HT1080 (cell line): ENCODE data around the gene TTC7B. TPM values are rescaled to one million over a fixed set of nuclear protein-coding genes. Genes with fewer than 3 reads are reported as not detected.

Source experiments
- DNase-seq: peaks from one replicate; pipeline ENCODE4 v3.0.0-alpha.2; 2015; ENCODE audit warnings: low read depth
- total RNA-seq: library from RNA; depleted of rRNA; stranded (reverse); fragments of >200 nt; shearing (Covaris generic); gene quantifications from 2 replicates; pipeline ENCODE4 v1.2.3, GENCODE V29; 2014

Gene TTC7B
- total RNA-seq, 1 experiment from 2014 or later: 44.8 TPM

DNA sequence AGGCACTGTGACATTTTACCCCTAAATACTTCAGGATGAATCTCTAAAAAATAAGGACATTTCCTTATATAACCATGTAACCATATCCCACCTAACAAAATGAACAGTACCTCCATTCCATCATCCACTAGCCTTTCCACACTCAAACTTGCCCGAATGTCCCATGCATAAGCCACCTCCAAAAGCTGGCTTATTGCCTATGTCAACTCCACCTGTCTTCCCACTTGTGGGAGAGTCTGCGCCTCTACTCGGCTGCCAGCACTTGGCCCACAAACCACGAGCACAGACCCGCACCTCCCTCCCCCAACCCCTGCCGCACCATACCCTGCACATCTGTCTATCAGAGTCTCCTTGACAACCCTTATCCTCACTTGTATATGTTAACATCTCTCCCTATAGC, 253.6 kb downstream of the TTC7B start:
- DNase-seq: no peak

DNA sequence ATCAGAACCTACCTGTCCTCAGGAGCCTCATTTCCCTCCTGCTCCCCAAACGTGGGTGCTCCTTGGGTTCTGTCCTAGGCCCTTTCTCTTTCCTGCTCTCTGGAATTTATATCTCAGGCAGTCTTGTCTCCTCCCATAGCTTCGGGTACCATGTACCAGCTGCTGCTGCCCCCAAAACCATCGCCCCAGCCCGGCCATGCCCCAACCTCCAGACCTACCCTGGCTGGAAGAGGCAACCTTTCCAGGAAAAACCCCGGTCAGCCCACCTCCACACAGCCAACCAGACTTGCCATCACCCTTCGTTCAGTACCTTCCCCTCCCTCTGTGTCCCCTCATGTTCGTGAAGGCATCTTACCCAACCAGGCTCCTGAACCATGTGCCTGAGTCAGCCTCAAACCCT, 254.3 kb downstream of the TTC7B start:
- no peak for DNase-seq

DNA sequence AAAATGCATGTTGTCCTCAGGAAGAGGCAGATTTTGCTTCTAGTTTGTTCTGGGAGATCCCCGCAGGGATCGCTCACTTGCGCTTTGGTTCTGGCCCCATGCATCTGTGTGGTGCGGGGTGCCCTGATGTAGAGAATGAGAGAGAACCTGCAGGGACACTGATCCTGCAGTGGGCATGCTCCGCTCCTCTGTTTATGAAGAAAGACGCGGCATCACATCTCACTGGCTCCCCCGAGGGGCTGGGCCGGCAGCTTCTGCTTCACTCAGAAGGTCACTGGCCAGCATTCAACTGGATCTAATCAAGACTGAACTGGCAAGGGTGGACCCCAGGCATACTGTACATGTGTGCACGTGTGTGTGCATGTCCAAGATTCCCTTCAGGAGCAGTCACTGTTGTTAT, 255.2 kb downstream of the TTC7B start:
- DNase-seq: no peak

DNA sequence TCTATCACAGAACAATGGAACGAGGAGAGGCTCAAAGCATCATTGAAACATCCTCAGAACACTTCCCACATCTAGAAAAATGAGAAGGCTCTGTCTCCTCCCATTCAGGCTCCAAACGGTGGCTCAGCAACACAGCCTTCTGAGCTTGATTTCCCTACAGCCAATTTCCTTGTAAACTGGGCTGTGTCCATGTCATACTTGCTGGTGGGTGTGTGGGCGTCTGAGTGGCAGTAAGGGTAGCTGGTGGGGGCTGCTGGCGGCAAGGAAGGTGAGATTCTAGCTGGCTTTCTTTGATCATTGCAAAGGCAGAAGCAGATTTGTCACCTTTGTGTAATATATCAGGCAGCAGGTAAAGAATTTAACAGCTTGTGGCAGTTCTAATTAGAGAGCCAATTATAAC, 255.7 kb downstream of the TTC7B start:
- DNase-seq: no peak

DNA sequence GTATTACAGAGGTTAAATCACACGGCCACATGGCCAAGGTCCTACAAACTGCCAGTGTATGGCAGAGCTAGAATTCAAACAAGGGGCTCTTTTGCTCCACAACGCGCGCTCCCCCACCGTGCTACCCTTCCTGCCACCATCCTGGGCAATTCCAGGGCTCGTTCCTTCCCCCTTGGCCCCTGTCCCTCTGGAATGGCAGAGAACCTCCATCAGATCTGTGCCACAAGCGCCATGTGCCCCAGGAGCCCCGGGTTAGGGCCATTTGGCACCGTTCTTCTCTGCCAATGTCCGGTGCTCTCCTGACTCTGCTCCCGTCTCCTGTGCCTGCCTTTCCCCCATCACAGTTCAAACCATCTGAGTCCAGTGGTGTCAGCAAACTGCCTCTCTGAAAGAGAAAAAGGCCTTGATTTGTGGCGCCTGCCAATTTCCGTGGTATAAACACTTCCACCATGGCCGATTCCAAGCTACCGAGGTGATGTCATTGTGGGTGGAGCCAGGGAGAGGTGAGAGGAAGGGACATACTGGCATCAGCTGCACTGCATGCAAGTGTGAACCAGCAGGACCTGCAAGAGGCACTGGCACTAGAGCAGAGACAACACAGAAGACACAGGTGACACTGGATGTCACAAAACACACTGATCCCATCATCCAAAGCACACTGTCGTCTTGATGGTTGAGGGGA, 256.3 kb downstream of the TTC7B start:
- no peak for DNase-seq

DNA sequence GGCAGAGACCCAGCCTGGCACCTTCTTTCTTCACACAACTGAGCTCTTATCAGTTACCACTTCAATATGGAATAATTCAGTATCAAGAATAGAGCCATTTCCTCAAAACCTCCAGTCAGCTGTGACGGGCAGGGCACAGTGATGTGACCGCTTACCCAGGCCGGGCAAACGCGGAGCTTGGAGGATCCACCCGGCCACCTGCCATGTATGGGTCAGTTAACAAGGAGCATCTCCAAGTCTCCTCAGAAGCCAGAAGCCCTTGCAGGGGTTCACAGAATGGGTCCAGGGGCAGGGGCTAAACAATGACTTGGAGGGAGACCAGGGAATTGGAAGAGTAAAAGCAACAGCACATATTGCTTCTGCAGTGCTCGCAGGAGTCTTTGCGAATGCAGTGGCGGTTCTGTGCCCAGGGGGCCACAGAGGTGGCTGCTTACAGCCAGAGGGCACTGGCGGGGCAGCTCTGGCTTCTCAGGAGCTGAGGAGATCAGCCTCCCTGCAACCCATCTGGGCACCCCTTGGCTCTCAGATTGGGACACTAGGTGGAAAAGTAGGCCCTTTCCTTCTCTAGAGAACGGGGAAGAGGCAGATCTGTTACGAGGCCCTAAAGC, 257.1 kb downstream of the TTC7B start:
- no peak for DNase-seq

DNA sequence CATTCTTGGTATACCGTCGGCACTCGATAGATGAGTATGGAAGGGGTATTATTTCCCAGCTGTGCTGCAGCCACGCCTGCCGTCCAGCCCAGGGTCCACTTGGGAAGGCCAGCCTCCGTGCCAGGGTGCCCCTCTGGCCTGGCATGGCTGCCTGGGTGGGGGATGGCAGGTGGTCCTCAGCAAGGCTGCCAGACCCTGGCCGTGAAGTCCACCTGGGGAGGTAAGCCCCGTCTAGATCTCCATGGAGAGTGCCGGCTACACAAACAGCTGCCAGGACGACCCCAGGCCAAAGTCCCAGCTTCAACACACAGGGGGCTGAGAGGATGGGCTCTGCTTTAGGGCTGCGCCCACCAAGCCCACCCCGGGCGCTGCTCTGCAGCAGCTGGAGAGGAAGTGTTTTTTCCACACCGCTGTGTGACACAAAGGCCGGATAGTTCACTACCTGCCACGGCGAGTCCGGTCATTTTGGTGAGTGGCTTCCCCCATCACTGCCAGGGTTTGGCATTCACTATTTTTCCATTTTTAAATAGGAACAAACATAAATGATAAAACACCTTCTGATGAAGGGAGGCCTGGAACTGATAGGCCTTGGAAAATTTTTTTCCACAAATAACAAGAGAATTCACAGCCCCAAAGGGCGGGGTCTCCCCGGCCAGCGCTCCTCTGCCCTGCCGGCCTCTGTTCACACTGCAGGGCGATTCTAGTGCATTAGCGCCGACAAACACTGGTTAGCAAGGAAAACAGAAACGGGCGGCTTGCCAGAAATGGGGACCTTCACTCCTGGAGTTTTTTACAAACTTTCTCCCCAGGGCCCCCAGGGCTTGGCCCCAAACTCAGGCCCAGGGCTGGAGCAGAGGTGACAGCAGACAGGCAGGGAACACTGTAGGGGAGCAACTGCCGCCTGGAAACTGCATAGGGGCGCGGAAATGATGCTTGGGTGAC, 257.9 kb downstream of the TTC7B start:
- DNase-seq: no peak

DNA sequence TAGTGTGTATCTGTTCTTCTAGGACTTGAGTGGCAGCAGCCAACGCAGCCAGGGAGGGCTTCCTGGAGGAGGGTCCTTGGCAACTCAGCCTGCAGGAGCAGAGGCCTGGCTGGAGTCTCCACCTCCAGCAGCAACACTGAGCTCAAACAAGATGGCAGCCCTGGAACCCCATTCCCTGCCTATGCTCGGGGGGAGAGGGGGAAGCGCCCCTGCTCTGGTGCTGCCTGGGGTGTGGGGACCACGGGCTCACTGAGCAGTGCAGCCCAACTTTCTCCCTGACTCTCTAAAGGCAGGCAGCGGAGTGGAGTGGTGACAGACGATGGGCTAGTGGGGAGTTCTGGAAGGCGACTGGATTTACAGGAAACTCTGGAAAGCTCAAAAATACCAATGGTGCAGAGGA, 258.7 kb downstream of the TTC7B start:
- no peak for DNase-seq

DNA sequence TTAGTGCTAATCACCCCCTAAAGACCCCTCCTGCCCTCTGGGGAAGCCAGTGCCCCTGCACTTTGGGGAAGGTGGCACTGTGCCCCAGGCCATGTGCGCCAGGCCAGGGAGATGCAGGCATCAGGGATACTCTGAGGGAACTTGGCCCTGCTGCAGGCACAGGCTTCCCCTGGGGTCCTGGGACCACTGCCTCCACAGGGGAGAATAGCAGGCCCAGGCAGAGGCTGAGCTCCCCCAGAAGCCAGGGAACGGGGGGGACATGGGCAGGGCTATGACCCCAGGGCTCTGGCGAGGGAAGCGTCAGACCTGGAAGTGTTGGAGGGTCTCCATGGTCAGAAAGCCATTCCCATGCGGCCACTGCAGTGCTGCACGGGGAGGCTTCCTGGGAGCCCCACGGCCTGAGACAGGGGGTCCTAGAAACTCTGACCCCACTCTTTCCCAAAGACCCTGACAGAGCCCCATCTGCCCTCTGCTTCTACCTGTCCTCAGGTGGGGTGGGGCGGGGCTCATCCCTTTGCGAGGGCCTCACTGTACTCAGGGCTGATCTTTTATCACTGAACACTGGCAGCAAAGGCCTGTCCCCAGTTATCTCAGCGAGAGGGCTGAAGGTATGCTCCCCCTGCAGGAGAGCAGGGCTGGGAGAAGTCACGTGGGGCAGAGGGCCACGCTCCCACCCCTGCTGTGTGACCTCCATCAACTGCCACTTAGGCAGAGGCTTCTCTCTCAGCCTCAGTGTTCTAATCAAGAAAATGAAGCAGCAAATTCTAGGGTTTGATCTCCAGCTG, 259.4 kb downstream of the TTC7B start:
- no peak for DNase-seq

DNA sequence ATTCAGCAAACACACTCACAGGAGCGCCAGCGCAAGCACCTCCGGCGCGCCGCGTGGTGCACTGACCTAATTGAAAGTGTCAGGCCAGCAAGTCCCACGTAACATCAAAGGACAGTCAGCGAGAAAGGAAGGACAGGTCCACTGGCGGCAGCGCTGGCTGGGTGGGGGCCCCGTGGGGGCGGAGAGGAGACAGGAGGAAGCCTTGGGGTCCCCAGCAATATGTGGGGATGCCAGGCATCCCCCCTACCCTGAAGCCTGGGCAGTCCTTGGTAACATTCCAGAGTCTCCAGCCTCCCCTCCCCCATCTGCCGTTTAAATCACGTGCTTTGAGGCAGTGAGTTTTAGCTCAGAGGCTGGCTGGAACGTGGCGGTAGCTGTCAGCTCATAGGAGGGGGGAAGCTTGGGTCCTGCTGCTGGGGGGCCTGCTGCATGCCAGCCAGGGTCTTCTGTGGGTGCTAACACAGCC, 260.2 kb downstream of the TTC7B start:
- DNase-seq: no peak

DNA sequence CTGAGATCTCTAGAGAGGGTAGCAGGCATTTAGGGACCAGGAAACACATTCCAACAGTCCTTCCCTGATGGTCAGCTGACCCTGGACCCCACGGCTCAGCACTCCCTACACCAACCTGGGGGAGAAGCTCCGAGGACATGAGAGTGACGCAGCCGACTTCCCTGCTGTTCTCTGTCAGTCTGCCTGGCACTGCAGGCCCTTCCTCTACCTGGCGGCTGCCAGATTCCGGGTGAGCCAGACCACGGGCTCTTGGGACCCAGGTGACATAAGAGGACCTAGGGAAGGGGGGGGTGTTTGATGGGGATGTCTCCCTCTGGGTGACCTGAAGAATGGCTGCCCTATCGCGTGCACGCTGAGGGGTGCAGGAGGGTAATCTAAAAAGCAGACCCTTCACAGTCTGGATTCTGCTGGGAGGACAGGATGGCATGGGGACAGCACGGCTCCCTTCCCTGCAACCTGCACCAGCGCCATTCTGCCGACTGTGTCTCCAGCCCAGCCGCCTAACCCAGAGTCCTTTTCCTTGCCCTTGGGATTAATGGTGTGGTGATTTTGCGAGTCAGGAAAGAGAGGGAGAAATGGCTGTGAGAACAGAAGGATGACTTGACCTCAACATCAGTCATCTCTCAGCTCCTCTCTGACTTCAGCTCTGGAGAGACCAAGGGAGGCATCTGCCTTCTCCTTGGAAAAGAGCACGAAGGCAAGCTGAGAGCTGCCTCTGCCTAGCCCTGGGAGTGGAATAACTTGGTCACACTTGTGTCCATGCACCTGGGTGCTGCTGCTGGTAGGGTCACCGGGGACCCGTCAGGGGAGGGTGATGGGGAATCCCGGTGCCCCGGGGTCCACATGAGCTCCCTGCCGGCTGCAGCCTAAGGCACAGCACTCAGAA, 260.9 kb downstream of the TTC7B start:
- DNase-seq: no peak

DNA sequence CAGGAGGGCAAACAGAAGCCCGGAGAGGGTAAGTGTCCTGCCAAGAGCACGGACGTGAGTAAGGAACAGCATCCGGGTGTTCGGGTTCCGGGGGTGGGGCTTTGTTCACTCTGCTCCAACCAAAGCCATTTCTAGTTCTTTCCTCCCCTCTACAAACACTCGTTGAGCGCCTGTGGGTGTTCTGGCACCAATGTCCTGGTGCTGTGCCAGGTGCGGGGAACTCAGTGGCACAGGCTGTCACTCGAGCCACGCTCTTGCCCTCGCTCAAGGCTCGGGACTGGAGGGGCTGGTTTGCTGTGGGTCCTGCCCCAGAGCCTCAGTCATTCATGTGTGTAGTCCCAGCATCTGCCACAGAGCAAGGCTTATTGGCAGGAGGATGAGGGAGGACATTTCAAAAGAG, 261.9 kb downstream of the TTC7B start:
- DNase-seq: no peak

DNA sequence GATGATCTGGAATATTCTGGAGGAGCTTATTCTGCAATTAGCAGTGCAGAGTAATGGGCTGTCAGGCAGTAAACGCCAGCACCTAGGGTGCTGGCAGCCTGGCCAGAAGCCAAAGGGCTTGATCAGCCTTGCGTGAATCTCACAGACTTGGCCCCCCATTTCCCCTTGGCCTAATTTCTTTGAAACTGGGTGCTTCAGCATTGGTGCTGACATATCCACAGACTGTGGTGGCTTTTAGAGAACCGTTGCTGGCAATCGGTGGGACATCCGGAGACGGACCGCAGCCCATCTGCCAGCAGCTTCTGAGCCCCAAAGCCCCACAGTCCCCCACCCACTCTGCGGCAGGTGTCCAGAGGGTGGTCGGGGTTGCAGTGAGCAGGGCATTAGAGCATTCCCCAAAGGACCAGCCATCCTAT, 262.3 kb downstream of the TTC7B start:
- DNase-seq: no peak

DNA sequence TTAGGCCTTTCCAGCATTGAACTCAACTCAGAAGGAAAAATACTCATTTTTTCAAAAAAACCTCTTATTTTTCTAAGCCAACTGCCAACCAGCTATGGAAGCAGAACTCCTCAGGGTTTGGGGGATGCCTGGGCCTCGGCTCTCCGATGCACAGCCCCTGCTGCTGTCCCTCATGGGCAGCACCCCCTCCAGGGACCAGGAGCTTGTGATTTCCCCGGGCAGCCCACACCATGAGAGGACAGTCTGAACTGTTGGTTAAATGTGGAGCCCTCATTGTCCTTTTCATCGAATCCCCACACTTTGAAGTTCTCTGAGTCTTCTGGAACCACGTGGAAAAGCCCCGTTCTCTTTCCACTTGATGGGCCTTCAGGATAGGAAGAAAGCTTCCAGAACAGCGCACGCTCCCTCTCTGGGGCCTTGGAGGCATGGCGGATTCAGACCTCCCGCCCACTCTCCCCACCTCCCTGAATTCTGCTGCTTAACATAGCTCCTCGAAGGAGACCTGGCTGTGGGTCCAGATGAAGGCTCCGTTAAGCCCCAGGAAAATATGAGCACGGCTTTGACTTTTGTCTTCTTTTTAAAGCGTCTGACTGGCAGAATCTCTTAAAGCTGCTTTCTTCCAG, 262.8 kb downstream of the TTC7B start:
- DNase-seq: no peak

DNA sequence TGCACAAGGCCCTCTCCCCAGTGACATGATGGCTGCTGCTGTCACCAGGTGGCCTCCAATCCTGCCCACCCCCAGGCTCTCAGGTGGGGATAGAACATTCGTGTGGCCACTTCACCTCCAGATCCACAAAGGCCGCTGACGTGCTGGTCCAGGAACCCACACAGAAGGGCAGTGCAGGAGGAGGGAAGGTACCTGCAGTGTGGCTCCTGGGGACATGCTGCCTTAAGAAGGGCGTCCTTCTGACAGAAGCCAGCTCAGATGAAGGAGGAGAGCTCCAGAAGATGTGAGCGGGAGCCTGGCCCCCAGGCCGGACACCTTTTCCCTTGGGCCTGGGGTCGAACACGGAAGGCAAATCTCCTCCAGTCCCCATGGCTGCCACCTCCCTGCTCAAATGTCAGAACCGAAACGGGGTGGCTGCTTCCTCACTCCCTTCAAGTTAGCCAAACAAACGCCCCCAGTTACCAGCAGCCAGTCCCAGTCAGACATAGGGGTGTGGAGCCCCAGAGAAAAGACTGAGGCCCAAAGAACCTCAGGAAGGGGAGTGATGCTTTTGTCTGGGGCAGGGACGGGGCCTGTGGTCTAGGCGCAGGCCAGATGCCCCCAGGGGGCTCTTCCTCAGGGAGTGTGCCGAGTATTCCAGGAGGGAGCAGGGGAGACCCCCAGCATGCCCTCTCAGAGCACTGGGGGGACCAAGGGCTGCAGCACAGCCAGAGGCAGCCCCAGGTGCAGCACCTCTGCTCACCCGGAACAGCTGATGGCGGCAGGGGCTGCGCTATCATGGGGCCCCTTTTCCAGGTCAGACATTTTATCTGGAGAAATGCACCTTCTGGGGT, 263.5 kb downstream of the TTC7B start:
- no peak for DNase-seq

DNA sequence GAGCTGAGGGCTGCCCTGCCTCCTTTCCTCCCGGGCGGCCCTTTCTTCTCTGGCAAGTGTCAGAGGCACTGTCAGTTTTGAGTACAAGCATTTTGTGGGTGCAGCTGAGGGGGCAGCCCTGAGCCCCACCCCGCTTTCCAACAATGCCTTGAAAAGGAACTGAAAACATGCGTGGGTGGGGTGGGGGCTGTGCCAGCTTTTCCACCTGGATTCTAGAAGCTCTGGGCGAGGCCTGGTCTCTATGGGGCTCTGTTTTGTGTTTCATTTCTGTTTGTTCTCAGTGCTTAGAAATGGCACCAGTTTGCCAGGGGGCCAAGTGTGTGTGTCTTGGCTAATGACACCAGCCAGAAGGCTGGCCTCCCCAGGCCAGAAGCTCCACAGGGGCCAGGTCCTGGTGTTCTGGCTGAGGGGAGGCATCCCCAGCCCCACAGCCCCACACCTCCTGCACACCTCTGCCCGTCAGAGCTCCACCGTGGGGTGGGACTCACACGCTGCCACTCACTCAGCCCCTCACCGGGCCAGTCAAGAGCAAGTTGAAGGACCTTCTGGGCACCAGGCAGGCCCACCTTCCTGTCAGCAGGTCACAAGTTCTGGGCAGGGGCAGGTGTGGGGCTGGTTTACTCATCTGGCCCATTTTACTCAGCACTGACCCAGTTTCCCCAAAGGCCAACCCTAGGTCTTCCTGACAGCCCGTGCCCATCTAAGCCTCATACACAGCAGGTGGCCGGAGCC, 264.3 kb downstream of the TTC7B start:
- no peak for DNase-seq

DNA sequence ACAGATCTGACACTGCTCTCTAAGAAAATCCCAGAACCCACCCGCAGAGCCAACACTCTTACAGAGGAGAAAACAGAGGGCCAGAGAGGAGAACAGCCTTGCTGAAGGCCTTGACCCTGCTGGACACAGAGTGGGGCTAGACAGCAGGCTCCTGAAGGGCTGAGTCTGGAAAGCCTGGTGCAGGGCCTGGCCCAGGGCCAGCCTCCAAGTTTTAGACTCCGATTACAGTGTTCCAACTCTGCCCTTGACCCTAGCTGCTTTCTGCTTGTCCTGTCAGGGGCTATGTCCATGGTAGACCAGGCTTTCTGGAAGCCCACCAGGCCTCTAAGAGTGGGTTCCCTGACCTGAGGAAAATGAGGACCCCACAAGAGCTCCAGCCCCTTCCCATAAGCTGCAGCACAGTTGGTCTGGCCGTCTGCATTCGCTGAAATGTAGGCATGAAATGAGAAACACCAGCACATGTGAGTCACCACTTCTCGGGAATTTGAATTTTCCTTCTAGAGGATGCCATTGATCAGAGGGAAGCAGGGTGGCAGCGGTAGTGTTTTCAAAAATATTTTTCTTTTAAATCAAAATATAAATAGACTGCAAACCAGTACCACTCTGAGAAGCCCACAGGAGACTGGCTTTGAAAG, 265.0 kb downstream of the TTC7B start:
- no peak for DNase-seq
